A549 (cell line): ENCODE data around the gene CHCHD6.

Source experiments
- MAZ ChIP-seq: fragments of 150-350 bp; IDR thresholded peaks from 2 replicates; pipeline ENCODE4 v1.6.1; 2014; ENCODE audit warnings: antibody characterized with exemption, low read depth, low read length, borderline replicate concordance
- POLR2AphosphoS2 ChIP-seq: conservative IDR thresholded peaks from 2 replicates; pipeline ENCODE4 v1.6.1; 2012; ENCODE audit warnings: low read length, improper control_type of control experiment, inconsistent platforms
- RAD21 ChIP-seq, 2 experiments: fragments of >200 bp in 1 of 2; sonication (Bioruptor Twin) in 1 of 2; formaldehyde crosslinking in 1 of 2; IDR thresholded peaks in 1 of 2; conservative IDR thresholded peaks in 1 of 2; 2 replicates in 1 of 2; 3 replicates in 1 of 2; pipeline ENCODE4 v1.6.1; 2012 to 2018; ENCODE audit warnings: inconsistent platforms in 1 of 2
- TF ChIP-seq, protein P1 (sequence below): fragments of >200 bp; sonication (Bioruptor Twin); formaldehyde crosslinking; IDR thresholded peaks from 3 replicates; pipeline ENCODE4 v1.5.1; 2016

DNA sequence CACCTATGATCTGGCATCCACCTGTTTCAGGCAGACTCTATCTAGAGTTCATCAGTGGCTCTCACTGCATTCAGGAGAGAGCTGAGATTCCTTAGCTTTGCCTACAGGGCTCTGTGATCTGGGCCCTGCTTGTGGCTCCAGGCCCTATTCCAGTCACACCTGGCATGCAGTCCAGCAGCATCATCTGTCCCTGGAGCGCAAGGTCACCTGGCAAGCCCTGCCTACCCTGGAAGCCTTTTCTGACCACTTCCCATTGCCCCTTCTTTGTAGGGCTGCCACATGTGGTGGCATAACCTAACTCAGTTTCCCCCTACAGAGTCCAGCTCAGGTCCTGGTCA is 163.8 kb downstream of the CHCHD6 start:
- TF ChIP-seq, protein P1, sequence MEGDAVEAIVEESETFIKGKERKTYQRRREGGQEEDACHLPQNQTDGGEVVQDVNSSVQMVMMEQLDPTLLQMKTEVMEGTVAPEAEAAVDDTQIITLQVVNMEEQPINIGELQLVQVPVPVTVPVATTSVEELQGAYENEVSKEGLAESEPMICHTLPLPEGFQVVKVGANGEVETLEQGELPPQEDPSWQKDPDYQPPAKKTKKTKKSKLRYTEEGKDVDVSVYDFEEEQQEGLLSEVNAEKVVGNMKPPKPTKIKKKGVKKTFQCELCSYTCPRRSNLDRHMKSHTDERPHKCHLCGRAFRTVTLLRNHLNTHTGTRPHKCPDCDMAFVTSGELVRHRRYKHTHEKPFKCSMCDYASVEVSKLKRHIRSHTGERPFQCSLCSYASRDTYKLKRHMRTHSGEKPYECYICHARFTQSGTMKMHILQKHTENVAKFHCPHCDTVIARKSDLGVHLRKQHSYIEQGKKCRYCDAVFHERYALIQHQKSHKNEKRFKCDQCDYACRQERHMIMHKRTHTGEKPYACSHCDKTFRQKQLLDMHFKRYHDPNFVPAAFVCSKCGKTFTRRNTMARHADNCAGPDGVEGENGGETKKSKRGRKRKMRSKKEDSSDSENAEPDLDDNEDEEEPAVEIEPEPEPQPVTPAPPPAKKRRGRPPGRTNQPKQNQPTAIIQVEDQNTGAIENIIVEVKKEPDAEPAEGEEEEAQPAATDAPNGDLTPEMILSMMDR, result no peak
- TF ChIP-seq POLR2AphosphoS2 (no peak), RAD21 (conservative IDR thresholded peaks at IDR 0.05 in 1 of 2, IDR thresholded peaks at IDR 0.05 in 1 of 2) (no peak), MAZ (no peak)
